ENCODE results near the gene ARIH1.

Gene ARIH1

GRCh38 chr15:72538931-72539330, 64.8 kb downstream of the ARIH1 start:
- DNase-seq (ENCODE audit: low read depth, low spot score) = no peak

GRCh38 chr15:72540606-72541237, 66.6 kb downstream of the ARIH1 start:
- no peak for DNase-seq (ENCODE audit: low read depth, low spot score)

GRCh38 chr15:72541674-72542073, 67.5 kb downstream of the ARIH1 start:
- no peak for DNase-seq (ENCODE audit: low read depth, low spot score)

GRCh38 chr15:72545156-72545555, 71.0 kb downstream of the ARIH1 start:
- no peak for DNase-seq (ENCODE audit: low read depth, low spot score)

GRCh38 chr15:72554471-72555425, 80.6 kb downstream of the ARIH1 start:
- DNase-seq (ENCODE audit: low read depth, low spot score) = peak; percentile 10

- no peak for DNase-seq (ENCODE audit: low read depth, low spot score)
Observed at GRCh38 chr15:72559781-72560180, 85.7 kb downstream of the ARIH1 start.

- DNase-seq (ENCODE audit: low read depth, low spot score) = no peak
Observed at GRCh38 chr15:72560458-72560857, 86.3 kb downstream of the ARIH1 start.

GRCh38 chr15:72562386-72562785, 88.3 kb downstream of the ARIH1 start:
- no peak for DNase-seq (ENCODE audit: low read depth, low spot score)

- no peak for DNase-seq (ENCODE audit: low read depth, low spot score)
Observed at GRCh38 chr15:72562878-72563277, 88.7 kb downstream of the ARIH1 start.

GRCh38 chr15:72564091-72564490, 90.0 kb downstream of the ARIH1 start:
- no peak for DNase-seq (ENCODE audit: low read depth, low spot score)

GRCh38 chr15:72566973-72567372, 92.8 kb downstream of the ARIH1 start:
- no peak for DNase-seq (ENCODE audit: low read depth, low spot score)

GRCh38 chr15:72570059-72570458, 95.9 kb downstream of the ARIH1 start:
- no peak for DNase-seq (ENCODE audit: low read depth, low spot score)

- DNase-seq (ENCODE audit: low read depth, low spot score) = no peak
Observed at GRCh38 chr15:72579814-72580213, 105.7 kb downstream of the ARIH1 start.

GRCh38 chr15:72584006-72584405, 109.9 kb downstream of the ARIH1 start:
- no peak for DNase-seq (ENCODE audit: low read depth, low spot score)

- DNase-seq (ENCODE audit: low read depth, low spot score) = no peak
Observed at GRCh38 chr15:72585025-72585424, 110.9 kb downstream of the ARIH1 start.

GRCh38 chr15:72585476-72586058, 111.4 kb downstream of the ARIH1 start:
- no peak for DNase-seq (ENCODE audit: low read depth, low spot score)

GRCh38 chr15:72588096-72588495, 114.0 kb downstream of the ARIH1 start:
- no peak for DNase-seq (ENCODE audit: low read depth, low spot score)

- DNase-seq (ENCODE audit: low read depth, low spot score) = no peak
Observed at GRCh38 chr15:72590427-72590826, 116.3 kb downstream of the ARIH1 start.

- DNase-seq (ENCODE audit: low read depth, low spot score) = no peak
Observed at GRCh38 chr15:72591361-72591760, 117.2 kb downstream of the ARIH1 start.

- no peak for DNase-seq (ENCODE audit: low read depth, low spot score)
Observed at GRCh38 chr15:72592097-72592496, 118.0 kb downstream of the ARIH1 start.

GRCh38 chr15:72592676-72593075, 118.5 kb downstream of the ARIH1 start:
- no peak for DNase-seq (ENCODE audit: low read depth, low spot score)

- DNase-seq (ENCODE audit: low read depth, low spot score) = no peak
Observed at GRCh38 chr15:72593838-72594237, 119.7 kb downstream of the ARIH1 start.
